B cell (primary cell): Measurements from ENCODE around the gene TUBA4B.
A peak's percentile ranks its signal among the peaks of the same experiment; 100 is the strongest.

Source experiments
- EZH2 ChIP-seq: IDR thresholded peaks from 2 replicates; pipeline ENCODE4 v1.6.1; 2012; ENCODE audit warnings: borderline replicate concordance, low read depth, mild to moderate bottlenecking, moderate library complexity, low read length; ENCODE audit not compliant: insufficient read depth, poor library complexity, severe bottlenecking
- TF ChIP-seq, protein P1 (sequence below): fragments of 200-600 bp; IDR thresholded peaks from one replicate; pipeline ENCODE4 v1.8.0; 2022; ENCODE audit warnings: antibody characterized with exemption, mild to moderate bottlenecking

DNA sequence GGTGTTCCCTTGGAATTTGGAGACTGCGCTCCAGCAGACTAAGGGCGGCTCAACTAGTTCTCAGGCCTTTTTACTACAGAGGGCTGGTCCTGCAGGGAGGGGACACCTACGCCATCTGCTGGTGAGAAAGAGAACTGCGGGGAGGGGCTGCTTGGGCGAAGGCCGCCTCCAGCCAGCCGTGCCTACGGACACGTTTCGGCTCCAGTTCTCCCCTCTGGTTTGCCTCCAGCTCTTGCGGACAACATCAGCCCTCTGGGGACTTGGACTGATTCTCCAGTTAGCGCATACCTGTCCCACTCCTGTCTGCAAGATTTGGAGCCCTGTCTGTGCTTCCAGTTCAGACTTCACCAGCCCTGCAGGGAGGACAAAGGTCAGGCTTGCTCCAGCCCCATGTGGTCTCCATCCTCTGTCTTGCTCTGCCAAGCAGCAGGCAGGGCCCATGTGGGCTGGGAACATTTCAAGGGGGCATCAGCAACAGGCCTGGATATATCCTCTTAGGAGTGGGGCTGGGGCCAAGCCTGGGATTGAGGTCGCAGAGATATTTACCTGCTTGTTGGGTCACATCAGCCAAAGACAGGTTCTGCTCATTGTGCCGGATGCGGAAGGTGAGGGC, 45.8 kb downstream of the TUBA4B start:
- TF ChIP-seq, protein P1, sequence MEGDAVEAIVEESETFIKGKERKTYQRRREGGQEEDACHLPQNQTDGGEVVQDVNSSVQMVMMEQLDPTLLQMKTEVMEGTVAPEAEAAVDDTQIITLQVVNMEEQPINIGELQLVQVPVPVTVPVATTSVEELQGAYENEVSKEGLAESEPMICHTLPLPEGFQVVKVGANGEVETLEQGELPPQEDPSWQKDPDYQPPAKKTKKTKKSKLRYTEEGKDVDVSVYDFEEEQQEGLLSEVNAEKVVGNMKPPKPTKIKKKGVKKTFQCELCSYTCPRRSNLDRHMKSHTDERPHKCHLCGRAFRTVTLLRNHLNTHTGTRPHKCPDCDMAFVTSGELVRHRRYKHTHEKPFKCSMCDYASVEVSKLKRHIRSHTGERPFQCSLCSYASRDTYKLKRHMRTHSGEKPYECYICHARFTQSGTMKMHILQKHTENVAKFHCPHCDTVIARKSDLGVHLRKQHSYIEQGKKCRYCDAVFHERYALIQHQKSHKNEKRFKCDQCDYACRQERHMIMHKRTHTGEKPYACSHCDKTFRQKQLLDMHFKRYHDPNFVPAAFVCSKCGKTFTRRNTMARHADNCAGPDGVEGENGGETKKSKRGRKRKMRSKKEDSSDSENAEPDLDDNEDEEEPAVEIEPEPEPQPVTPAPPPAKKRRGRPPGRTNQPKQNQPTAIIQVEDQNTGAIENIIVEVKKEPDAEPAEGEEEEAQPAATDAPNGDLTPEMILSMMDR, result peak; percentile 93
- no peak for TF ChIP-seq EZH2
